Epithelial cell of esophagus (primary cell): ENCODE data around the gene FSTL4.

Experiments
- DNase-seq: peaks from one replicate; pipeline ENCODE4 v3.0.0; 2010; ENCODE audit warnings: low read depth
- H3K4me3 ChIP-seq: 2 replicates; pipeline ENCODE4 v1.5.1; 2011; ENCODE audit warnings: mild to moderate bottlenecking, low read length, control low read depth
- TF ChIP-seq, protein P1 (sequence below): IDR thresholded peaks from 2 replicates; pipeline ENCODE4 v1.5.1; 2011; ENCODE audit warnings: low read depth, mild to moderate bottlenecking, low read length, control low read depth, inconsistent platforms; ENCODE audit not compliant: insufficient read depth; ENCODE audit errors: missing control alignments

Gene FSTL4

DNA sequence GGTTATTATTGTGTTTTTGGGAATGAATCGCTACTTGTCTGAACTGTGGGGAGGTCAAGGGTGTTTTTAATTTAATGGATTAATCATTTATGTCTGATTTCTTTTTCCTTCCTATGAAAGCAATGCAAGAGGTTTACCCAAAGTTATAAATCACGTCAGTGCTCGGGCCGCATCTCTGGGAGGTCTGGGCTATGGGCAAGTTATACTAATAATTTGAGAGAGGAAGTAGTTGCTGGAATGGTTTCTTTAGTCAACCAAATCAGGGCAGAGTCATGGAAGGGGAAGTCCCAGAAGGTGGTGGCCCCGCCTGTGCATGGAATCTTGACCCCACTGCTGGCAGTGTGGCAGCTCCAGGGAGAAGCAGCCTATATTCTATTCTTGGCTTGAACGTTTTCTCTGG, 380.3 kb downstream of the FSTL4 start:
- TF ChIP-seq, protein P1, sequence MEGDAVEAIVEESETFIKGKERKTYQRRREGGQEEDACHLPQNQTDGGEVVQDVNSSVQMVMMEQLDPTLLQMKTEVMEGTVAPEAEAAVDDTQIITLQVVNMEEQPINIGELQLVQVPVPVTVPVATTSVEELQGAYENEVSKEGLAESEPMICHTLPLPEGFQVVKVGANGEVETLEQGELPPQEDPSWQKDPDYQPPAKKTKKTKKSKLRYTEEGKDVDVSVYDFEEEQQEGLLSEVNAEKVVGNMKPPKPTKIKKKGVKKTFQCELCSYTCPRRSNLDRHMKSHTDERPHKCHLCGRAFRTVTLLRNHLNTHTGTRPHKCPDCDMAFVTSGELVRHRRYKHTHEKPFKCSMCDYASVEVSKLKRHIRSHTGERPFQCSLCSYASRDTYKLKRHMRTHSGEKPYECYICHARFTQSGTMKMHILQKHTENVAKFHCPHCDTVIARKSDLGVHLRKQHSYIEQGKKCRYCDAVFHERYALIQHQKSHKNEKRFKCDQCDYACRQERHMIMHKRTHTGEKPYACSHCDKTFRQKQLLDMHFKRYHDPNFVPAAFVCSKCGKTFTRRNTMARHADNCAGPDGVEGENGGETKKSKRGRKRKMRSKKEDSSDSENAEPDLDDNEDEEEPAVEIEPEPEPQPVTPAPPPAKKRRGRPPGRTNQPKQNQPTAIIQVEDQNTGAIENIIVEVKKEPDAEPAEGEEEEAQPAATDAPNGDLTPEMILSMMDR = no peak
- no peak overlapping the region for H3K4me3 ChIP-seq
- DNase-seq = peak; percentile 48

DNA sequence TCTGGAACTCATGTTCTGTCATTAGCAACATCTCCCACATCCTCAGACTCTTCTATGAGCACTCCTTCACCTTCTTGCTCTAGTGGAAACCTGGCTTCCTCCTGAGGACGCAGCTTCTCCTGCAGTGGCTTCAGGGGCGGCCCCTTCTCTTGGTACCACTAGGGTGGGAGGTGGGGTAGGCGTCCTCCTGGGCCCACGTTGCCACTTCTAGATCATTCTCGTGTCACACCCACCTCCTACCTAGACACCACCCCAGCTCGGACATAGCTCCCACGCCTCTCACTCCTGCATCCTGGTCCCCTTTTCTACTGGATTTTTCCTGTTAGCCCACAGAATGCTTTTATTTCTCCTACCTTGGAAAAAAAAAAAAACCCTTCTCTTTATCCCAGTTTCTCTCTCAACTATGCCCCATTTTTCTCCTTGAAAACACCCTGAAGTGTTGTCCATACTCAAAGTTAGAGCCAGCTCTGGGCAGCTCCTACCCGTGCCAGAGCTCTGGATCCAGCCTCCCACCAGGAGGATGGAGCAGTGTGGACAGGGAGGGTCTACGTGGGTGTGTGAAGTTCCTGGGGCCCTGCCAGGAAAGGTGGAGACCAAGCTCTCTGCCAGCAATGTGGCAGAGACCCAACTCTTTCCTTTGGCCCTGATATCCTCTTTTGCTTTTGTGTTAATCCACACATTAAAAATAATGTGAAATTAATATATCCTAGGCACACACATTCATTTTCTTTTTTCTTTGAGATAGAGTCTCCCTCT, 381.3 kb downstream of the FSTL4 start:
- H3K4me3 ChIP-seq = no peak overlapping the region
- no peak for DNase-seq
- TF ChIP-seq, protein P1 = no peak

DNA sequence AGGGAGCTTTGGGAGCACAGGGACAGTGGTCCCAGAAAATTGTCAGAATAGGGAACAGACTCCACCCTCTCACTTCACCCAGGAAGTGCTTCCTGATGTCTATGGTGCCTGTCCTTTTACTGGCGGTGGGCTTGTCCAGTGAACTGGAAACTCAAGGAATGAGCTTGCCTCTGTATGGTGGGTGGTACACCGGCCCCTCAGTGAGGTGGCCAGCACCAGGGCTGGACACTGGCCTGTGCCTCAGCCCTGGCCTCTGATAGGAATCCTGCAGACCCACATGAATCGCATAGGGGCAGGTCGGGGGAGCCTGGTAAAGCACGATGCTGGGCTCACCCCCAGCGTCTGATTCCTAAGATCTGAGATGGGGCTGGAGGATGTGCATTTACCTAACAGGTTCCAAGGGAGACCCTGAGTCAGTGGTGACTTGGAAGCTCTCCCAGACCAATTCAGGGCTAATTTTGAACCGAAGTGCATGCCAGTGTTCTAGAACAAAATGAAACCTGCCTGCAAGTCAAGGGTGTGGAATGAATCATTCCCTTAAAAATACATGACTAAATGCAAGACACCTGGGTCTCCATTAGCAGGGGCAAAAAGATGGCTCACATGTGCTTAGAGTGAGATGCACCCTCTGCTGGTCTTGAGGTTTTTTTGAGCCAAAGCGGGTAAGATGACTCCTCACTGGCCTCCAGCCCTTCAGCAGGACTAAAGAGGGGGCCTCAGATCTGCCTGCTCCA, 382.2 kb downstream of the FSTL4 start:
- peak; percentile 97 for DNase-seq
- no peak overlapping the region for H3K4me3 ChIP-seq
- TF ChIP-seq, protein P1 = no peak

DNA sequence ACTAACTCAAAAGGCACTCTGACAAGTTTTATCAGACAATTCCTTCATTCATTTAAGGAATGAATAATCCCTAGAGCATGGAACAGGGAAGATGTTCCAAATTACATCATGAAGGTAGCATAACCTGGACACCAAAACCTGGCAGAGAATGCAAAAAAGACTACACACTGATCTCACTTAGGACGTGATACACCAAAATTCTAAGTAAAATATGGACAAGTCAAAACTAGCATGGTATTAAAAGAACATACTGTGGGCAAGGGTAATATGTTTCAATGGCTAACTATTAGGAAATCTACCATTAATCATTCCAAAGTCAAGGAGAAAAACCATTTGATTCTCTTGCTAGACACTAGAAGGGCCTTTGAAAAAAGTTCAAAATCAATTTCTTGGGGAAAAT, 384.0 kb downstream of the FSTL4 start:
- H3K4me3 ChIP-seq = no peak overlapping the region
- TF ChIP-seq, protein P1 = no peak
- DNase-seq = peak; percentile 93

DNA sequence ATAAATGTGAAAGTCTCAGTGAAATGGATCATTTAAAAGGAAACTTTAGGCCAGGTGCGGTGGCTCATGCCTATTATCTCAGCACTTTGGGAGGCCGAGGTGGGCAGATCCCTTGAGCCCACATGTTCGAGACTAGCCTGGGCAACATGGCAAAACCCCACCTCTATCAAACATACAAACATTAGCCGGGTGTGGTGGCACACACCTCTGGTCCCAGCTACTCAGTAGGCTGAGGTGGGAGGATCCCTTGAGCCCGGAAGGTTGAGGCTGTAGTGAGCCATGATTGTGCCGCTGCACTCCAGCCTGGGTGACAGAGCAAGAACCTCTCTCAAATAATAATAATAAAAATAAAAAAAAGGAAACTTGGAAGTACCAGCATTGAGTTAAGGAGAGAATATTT, 384.4 kb downstream of the FSTL4 start:
- TF ChIP-seq, protein P1 = no peak
- DNase-seq = peak; percentile 47
- no peak overlapping the region for H3K4me3 ChIP-seq

DNA sequence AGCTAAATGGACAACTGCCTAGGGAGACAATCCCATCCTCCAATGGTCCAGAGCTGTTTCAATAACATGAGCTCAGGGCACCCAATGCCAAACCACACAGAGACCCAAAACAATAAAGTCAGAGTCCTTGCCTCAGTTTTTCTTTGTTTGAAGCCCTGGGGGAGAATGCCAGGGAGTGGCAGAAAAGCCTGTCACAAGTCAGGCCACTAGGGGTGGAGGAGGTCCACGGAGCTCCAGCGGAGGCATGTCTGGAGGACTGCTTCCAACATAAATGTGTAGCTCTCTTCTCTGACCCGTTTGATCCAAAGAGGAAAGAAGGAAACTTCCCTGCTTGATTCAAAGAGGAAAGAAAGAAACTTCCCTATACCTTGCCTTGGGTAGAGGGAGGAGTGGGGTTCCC, 385.3 kb downstream of the FSTL4 start:
- DNase-seq = no peak
- H3K4me3 ChIP-seq = no peak overlapping the region
- TF ChIP-seq, protein P1 = no peak
